Measurements from ENCODE around the gene SCN11A. TPM values are rescaled to one million over a fixed set of nuclear protein-coding genes. Genes with fewer than 3 reads are reported as not detected.

Gene SCN11A
- polyA plus RNA-seq, 10 donors, result 1.2 to 6.4 (median 2.7) TPM

GRCh38 chr3:39005295-39005694 lies 46.4 kb downstream of the SCN11A start:
- no peak for DNase-seq

Other genes starting within 250 kb of the SCN11A start
- gene SCN10A, start 235.7 kb downstream of the SCN11A start, polyA plus RNA-seq (ENCODE audit: insufficient read length in 10 of 10), result not detected
- gene WDR48, start 72 bp upstream of the SCN11A start, polyA plus RNA-seq (ENCODE audit: insufficient read length in 10 of 10), result 10 to 100 TPM; 30.2 to 48.6 (median 39.5) TPM
- 10 to 100 TPM; 25.6 to 43.0 (median 33.9) TPM for gene GORASP1, start 55.7 kb upstream of the SCN11A start, polyA plus RNA-seq (ENCODE audit: insufficient read length in 10 of 10)
- 1 to 10 TPM; 1.3 to 5.7 (median 2.7) TPM for gene TTC21A, start 55.7 kb upstream of the SCN11A start, polyA plus RNA-seq (ENCODE audit: insufficient read length in 10 of 10)
- 1 to 10 TPM; 3.6 to 9.7 (median 6.1) TPM for gene CSRNP1, start 101.6 kb upstream of the SCN11A start, polyA plus RNA-seq (ENCODE audit: insufficient read length in 10 of 10)
- gene XIRP1, start 140.7 kb upstream of the SCN11A start, polyA plus RNA-seq (ENCODE audit: insufficient read length in 10 of 10), result 100 to 1,000 TPM in 9 of 10 donors, 10 to 100 TPM in 1; 45.2 to 483 (median 169) TPM
- 1 to 10 TPM; 2.1 to 4.7 (median 4.1) TPM for gene CX3CR1, start 228.1 kb upstream of the SCN11A start, polyA plus RNA-seq (ENCODE audit: insufficient read length in 10 of 10)

Measured in muscle of back (tissue), 11 donors.